Neural progenitor cell (in vitro differentiated cells): Measurements from ENCODE around the gene ZMYM4.

Source experiments
- EZH2 ChIP-seq: fragments of 200-600 bp; sonication (generic); IDR thresholded peaks from 2 replicates; pipeline ENCODE4 v1.6.1; 2017; ENCODE audit warnings: antibody characterized with exemption, mild to moderate bottlenecking, moderate library complexity
- EZH2phosphoT487 ChIP-seq: fragments of 200-600 bp; sonication (generic); IDR thresholded peaks from 2 replicates; pipeline ENCODE4 v1.6.1; 2017; ENCODE audit warnings: antibody characterized with exemption
- TF ChIP-seq, protein P1 (sequence below): fragments of 200-600 bp; sonication (generic); IDR thresholded peaks from 2 replicates; pipeline ENCODE4 v1.5.1; 2017; ENCODE audit warnings: antibody characterized with exemption, mild to moderate bottlenecking

DNA sequence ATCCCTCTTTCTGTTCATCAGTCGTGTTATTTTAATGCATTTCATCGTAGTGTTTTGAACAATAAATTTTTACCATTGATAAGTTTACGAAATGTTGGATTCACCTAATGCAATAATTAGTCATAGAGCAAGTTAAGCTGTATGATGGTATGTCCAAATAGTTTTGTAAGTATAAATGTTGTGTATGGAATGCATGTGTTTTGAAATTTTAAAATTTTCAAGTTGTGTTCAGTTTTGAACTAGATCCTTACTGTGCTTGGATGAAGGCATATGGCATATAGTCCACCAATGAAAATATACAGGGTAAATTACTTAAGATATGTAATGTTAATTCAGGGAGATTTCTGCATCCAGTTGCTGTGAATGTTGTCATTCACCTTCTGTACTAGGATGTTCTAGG, 2.3 kb downstream of the ZMYM4 start:
- TF ChIP-seq, protein P1, sequence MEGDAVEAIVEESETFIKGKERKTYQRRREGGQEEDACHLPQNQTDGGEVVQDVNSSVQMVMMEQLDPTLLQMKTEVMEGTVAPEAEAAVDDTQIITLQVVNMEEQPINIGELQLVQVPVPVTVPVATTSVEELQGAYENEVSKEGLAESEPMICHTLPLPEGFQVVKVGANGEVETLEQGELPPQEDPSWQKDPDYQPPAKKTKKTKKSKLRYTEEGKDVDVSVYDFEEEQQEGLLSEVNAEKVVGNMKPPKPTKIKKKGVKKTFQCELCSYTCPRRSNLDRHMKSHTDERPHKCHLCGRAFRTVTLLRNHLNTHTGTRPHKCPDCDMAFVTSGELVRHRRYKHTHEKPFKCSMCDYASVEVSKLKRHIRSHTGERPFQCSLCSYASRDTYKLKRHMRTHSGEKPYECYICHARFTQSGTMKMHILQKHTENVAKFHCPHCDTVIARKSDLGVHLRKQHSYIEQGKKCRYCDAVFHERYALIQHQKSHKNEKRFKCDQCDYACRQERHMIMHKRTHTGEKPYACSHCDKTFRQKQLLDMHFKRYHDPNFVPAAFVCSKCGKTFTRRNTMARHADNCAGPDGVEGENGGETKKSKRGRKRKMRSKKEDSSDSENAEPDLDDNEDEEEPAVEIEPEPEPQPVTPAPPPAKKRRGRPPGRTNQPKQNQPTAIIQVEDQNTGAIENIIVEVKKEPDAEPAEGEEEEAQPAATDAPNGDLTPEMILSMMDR: no peak
- TF ChIP-seq EZH2phosphoT487 (no peak), EZH2 (no peak)
